GM04503 (cell line): ENCODE data around the gene KCNH5.
A peak's percentile ranks its signal among the peaks of the same experiment; 100 is the strongest.

Experiments used
- DNase-seq: peaks from one replicate; pipeline ENCODE4 v3.0.0-alpha.2; 2012; ENCODE audit warnings: low read depth

The KCNH5 gene

DNA sequence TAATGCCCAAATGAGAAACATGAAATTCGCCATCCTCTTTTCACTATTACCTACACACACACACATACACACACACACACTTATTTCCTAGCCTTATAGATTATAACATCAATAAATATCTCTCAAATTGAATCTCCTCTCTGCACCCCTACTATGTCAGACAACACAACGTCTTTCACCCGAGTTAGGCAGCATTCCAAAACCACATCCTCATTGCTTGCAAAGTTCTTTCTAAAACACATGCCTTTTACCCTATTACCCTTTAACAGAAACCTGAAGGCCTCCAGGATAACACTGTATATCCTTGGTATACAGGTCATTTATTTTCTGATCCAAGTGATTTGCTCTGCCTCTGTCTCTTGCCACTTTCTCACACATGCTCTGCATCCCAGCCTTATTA is 56.3 kb downstream of the KCNH5 start:
- DNase-seq = no peak

DNA sequence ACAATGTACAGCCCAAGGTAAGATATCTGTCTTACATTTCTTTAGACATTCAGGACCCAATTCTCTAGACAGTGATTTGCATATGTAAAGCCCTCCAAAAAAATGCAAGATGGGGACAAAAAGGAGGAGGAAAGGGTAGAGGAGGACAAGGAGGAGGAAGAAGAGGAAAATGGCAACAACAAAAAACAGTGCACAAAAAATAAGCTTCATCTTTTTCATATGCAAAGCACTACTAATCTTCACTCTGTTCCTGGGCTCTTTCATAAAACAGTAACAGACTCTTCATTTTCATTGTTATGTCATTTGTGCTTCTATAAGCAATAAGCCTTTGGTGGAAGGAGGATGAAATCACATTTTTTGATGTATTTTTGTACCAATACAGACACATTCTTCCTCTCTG is 61.4 kb downstream of the KCNH5 start:
- no peak for DNase-seq

DNA sequence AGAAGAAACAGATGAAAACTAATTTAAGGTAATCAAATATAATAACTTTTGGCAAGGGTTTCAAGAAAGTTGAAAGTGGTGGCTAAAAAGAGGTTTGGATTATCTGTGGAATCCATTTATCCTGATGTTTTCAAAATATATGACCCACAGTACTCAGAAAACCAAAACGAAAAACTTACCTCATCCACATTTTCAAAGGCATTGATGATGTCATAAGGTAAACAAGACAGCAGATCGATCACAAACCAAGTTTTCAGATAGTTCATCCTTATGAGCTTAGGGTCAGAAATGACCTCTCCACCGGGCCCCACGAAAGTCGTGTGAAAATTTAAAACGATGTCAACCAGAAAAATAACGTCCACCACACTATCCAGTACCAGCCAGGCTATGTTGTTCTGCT is 64.6 kb downstream of the KCNH5 start:
- no peak for DNase-seq

DNA sequence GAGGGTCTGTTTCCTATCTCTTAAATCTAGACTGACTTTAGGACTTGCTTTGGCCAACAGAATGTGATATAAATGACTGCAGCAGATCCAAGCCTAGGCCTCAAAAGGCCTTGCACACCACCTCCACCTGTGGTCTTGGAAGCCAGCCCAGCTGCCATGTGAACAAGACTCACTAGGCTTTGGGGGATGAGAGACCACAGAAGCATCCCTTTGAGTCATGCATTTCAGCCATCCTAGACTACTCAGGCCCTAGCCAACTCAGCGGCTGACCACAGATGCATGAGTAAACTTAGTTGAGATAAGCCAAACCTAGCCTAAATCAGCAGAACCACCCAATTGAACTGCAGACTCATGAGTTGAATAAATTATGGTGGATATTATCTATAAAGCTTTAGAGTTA is 87.7 kb downstream of the KCNH5 start:
- DNase-seq = peak; percentile 18

DNA sequence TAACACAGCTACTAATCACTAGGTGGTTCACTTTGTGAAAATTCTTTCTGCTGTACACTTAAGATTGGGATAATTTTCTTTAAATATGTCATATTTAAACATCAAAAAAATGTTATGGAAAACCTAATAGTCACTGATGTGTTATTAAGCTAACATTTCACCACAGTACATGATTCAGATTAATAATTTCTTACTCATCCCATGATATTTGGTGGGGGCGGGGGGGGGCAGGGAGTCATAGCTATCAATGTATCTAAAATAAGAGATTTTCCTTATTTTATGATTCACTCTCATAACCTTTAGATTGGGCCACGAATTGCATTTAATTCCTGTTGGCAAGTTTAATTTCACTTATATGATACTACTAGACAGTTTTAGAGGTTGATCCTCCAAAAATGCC is 88.8 kb downstream of the KCNH5 start:
- DNase-seq = no peak

DNA sequence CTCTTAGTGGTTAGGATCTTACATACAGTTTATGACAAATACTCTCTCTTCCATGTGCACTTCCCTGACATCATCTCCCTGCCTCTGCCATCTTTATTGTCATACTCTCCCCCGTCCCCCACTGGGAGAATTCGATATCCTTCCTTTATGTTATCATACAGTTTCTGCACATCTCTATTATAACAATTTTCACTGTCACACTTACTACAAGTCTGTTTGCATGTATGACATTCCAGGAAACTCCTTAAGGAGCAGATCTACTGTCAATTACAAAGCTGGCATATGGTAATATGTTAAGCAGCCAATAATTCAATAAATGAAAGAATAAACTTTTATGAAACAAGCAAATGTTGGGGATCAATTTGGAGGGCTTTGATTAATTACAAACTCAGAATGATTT is 91.1 kb downstream of the KCNH5 start:
- DNase-seq = no peak

DNA sequence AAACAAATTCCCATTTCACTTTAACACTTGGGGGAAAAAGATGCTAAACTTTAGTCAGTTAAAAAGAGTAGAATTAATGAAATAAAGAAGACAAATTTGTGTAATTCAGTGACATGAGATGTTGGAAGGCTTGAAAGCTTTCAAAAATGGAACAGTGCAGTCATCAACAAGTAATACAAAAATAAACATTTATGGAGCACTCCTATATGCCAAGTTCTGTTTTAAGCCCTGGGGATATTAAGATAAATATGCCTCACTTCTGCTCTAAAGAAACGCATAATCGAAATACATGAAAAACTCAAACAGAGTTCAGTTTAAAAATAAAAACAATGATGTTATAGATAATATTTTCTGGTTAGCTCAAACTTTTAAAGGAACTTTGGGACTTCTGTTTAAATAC is 93.0 kb downstream of the KCNH5 start:
- no peak for DNase-seq

DNA sequence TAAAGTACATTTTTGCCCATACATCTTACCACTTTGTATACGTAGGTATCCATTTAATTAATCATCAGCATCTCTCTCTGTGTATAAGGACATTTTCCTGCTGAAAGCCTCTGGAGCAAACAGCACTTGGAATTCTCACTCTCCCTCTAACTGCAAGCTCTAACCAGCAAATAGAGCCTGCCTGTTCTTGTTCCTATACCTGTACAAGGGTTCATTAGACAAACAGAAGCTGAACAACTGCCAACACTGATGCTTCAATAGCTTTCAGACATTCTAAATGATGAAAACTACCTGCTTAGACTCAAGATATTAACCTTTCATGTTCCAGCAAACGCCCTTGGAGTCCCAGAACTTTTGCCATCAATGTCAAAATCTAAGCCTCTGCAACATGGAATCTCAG is 98.0 kb downstream of the KCNH5 start:
- DNase-seq = no peak

DNA sequence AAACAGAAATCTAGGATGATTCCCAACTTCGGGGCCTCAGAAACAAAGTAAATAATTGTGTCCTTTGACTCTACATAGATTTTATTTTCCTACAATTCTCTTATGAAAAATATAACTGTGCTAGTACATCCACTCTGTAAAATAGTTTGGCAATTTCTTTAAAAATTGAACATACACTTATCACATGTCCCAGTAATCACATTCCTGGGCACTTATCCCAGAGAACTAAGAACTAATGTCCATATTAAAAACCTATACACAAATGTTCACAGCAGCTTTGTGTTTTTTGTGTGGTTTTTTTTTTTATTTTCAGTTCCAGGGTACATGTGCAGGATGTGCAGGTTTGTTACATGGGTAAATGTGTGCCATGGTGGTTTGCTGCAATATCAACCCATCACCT is 99.0 kb downstream of the KCNH5 start:
- DNase-seq = no peak

DNA sequence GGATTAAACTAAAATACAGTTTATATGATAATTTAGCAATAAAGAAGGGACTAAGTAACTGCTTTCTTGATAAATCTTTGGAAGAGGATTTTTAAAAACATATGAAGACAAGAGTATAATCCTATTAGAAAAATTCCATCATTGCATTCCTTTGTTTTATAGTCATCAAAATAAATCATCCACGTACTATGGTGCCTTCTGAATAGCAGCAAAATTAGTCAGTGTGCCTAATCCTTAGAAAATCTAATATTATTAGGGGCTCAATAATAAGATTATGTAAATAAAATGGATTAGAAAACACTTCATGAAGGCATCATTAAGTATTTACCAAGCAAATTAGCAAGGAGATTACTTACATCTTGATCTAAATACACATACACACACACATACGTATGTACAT is 102.1 kb downstream of the KCNH5 start:
- DNase-seq = no peak

DNA sequence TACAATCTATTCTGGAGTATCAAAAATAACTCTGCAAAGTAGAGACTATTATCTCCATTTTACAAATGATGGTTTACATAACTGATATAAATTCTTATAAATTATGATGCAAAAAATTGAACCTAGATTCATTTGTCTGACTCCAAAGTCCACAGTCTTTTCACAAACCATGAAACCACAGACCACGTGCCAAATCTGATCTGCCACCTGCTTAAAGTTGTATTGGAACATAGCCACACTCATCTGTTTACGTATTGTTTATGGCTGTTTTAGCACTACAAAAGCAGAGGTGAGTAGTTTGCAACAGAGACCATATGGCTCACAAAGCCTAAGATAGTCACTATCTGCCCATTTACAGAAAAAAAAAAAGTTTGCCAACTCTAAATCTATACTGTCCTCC is 105.3 kb downstream of the KCNH5 start:
- no peak for DNase-seq

DNA sequence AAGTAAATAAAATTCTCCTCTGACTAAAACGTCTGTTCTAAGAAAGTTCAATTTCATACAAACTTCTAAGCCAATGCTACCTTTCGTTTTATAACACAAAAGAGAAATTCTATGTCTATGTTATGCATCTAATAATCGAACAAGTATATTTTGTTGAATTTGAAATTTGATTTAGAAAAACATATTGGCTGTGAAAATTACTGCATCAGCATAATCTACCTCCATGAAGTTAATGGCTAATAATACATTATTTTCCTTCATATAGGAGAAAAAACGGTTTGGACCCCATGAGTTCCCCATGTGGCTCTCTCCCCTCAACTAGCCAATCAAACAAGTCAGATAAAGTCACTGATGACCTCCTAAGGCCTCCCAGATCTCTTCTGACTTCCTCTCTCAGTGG is 106.5 kb downstream of the KCNH5 start:
- no peak for DNase-seq

DNA sequence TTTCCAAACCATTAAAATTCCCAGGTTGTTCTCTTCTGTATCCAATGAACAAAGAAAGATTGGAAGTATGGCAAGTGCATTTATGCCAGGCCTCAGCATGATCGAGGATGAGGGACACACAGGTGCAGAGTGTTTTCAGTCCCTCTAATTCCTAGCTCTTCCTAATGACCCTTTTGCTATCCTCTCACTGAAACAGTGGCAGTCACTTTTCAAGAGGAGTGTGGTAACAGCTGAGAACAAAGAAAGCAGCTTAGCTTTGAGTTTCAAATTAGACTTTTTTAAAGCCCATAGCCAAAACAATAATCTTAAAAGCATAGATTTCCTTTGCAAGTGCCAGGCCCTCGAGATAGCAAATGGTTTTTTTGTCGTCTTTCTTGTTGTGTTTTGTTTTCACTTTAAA is 110.8 kb downstream of the KCNH5 start:
- no peak for DNase-seq

DNA sequence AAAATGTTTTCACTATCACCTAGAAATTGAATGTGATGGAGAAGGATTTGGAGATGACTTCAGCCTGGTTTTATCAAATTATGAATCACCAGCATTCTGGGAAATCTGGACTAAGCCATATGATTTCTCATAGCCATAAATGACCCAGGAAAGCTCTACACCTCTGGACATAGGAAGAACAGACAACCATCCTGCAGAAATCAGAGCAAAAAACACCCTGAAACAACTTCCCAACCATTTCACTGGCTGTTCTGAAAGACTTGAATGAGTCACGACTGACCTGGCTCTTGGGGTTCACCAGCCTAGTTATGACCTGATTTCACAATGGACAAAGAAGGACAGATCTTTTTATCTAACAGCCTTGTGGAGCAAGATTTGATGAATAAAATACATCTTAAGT is 123.8 kb downstream of the KCNH5 start:
- no peak for DNase-seq

DNA sequence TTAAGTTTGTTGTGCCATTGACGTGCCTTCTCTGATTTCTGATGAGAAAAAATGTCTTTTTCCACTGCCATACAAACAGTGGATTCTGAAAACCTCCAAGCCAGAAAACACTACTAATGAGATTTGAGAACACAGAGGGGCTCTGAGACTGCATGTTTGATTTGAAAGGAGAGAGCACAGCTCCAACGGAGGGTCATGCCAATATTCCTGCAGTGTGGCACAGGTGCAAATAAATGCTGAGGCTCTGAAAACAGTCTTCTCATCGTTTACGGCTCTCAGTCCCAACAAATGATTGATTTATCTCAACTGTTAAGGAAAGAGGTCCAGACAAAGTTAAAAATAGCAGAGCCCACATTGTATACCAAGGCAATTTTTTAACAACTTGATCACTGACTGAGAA is 128.7 kb downstream of the KCNH5 start:
- DNase-seq = no peak

DNA sequence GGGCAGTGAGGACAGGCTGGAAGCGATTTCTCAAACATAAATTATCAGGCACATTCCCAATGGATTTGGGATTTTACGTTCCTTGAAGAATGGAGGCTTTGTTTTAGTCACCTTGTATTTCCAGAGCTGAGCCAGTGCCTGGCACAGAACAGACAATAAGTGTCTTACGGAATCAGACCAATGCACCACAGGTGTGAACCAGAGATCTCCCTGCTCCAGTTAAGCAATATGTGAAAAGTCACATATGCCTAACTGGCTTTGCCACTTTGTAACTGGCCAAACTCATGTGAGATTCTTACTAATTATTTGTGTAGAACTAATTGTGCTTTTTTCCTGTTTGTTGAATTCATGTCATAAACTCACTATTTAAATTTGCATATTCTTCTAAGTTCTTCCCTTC is 130.4 kb downstream of the KCNH5 start:
- DNase-seq = no peak

DNA sequence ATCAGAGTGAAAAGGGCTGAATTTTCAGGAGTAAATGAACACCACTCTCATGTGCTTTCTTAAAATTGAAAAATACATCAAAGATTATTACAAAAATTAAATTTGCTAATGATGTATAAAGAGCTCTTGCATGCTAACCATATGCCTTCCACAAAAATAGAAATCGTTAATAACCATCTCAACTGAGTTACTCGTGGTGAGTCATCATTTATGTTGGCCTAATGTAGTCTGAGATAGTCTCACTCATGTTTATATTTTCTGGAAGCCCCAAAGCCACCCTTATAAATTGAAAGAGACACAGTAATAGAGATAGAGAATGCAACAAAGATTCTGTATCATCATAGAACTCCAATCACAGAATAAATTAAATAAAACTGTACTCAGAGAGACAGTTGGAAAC is 131.2 kb downstream of the KCNH5 start:
- no peak for DNase-seq

DNA sequence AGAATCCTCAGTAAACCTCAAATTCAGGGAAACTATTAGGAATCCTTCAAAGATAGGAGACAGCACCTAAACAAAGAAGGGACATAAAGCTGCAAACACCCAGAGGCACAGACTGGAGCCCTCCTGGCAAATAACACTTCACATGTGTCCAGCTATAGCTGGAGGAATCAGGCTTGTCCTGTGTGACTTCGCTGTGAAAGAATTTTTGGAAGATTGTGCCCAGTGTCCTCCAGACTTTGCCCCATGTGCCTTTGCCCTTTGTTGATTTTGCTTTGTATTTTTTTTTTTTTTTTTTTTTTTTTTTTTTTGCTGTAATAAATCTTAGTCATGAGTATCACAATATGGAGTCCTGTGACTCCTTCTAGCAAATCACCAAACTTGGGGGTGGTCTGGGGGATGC is 136.8 kb downstream of the KCNH5 start:
- no peak for DNase-seq

DNA sequence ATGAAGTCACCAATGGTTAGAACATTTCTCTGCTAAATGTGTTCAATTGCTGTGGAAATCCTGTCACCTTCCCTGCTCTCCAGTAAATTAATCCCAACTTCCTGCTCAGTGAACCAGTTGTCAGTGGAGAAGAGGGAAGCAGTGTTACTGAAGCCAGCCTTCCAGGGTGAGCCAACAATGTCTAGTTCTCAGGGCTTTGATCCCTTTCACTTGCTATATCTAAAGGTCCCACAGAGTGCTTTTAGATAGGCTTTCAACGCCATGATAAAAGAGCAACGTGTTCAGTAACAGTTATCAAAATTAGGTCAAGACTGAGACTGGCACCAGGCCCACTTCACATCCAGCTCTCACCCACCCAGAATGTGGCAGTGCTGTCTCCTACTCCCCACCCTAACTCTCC is 139.7 kb downstream of the KCNH5 start:
- DNase-seq = no peak

DNA sequence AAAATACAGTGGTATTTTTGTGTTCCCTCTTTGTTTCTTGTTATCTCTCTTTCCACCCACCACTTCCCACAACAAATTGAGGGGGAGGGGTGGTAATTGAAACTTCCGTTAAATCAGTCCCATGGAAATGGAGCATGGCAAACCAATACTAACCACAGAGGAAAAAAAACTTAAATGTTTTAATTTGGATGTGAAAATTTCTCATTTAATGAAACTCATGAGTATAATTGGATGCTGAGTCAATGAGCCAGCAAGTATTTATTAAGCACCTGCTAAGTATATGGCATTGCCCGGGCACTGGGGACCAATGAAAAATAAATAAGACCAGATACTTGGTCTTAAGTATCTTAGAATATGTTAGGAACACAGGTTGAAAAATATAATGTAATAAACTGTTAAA is 147.5 kb downstream of the KCNH5 start:
- no peak for DNase-seq

DNA sequence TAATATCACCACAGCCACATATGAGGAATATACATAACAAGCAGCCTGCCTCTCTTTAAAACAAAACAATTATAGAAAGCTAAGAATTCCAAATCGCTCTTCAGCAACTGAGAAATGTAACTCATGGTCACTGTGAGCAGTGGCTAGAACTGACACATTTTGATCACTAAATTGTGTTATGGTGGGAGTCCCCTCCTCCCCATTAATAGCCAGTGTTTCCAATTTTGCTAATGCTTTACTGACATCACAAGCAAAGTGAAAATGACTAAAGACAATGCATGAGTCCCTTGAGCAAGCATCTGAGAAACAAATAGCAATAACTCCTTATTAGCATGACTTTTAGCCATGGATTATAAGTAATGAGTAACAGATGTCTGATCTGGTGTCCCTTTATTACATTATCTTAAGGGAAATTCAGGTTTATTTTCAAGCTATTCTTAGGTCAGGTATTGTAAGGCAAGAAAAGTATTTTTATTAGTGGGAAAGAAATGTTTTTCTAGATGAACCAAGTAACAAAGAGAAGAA is 148.3 kb downstream of the KCNH5 start:
- no peak for DNase-seq

DNA sequence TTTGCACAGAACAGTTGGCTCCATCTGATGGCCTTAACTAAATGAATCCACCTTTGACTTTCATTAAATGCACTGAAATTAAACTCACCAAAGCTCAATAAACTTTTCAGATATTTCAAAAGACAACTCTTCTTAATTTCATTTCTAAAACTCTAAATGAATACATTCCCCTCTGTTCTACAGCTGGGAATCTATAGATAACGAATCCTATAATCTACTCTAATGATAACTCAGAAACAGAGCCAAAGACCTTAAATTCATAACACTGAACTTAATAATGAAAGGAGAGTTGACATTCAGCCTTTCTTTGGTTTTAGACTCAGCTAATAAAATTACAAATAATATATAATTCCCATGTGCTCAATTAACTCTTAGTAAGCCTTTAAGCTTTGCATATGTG is 150.5 kb downstream of the KCNH5 start:
- no peak for DNase-seq

DNA sequence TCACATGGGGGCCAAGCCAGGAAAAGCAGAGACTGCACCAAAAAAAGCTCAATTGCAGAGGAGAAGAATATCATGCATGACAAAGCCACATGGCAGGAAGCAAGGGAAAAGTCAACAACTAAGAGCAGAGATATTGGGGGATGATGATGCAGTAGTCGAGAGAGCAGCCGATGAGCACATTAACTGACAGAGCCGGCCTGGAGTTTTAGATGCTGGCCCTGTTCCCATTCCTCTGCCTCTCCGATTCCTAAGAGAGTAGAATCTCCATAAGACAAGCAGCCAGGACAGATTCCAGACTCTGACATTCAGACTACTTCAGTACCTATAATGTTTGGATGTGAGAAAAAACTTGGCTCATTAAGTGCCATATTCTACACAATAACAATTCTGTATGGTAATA is 155.9 kb downstream of the KCNH5 start:
- no peak for DNase-seq

DNA sequence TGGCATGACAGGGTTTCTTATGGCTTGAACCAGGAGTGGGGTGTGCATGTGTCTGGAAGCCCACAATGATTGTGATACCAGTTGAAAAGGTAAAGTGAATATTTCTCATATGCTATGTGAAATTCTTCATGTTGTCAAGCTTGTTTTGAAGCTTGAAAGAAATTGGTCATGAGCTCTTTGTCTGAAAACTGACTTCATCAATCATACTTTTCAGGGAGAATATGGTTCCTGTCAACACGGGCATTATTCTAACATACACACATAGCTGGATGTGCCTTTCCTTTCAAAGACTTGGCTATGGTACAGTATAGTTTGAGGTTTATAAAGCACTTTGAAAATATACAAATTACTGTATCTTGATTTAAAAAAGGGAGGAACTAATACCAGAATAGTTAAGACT is 158.8 kb downstream of the KCNH5 start:
- no peak for DNase-seq

DNA sequence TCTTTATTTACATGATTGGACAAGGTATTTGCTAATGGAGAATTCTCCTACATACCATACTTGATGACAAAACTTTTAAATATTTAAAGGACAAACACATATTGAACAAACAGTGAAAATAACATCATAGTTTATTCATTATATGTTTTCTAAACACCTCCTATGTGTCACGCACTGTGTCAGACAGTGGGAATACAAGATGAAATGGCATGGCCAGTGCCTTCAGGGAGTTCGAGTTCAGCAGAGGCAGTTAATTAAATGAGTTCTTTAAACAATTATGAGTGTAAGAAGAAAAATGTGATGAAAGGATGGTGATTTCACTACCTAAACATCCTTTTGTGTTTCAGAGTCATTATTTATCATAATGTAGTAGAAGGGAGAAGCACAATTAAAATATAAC is 159.8 kb downstream of the KCNH5 start:
- DNase-seq = no peak
